Activated CD4-positive, alpha-beta T cell treated with anti-CD3 and anti-CD28 coated beads, Interleukin-2, amount 50 U/mL, for 16 hours (primary cell): ENCODE measurements around the gene CCDC197.

Experiments used
- DNase-seq: peaks from one replicate; pipeline ENCODE4 v3.0.0-alpha.2; 2020

Gene CCDC197

DNA sequence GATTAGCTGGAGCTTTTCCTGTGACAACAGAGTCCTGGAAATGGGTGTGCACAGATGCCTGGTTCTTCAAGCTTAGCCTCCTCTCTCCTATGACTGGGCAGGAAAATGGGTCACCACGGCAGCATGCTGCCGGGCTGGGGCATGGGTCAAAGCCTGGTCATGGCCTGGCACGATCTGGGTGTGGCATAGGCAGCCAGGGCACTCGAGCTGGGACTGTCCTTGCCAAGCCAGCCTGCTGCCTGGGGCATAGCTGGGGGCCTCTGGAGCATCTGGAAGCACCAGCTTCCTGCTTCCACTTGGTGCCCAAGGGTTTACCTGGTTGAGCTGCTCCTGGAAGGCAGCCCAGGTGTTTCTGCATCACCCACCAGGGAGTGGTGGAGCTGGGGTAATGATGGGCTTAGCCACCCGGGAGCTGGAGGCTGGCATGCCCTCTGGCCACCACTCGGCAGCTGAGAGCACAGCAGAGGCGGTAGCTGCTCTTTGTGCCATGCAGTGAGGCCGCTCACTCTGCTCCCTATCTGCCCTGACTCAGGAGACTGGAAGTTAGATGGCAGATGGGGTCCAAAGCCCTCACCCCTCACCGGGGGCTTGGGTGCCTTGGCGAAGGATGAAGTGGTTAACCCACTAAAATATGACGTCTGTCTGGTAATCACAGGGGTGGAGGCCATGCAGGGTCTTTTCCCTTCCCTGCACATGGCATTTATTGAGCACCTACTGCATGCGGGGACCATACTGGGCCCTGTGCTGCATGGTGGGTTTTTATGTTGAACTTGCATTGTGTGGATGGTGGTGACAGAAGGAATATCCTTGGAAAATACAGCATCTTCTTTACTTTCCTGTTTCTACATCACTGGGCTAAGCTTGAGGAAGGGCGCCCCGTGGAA lies 30.7 kb downstream of the CCDC197 start:
- no peak for DNase-seq

DNA sequence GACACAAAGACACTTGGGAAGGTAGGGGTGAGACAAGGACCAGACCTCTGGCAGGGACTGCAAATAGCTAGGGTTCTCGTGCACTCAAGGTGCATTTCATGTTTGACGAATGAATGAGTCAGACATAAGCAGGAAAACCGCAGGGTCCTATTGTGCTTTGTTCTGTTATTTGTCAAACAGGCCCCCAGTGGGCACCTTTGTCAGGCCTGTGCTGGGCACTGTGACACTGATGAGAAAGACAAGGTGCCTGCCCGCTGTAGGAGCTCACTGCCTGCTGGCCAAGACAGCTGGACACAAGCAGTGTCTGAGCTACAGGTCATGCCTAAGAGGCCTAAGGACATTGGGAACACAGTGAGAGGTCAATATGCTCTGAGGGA lies 31.3 kb downstream of the CCDC197 start:
- peak; percentile 81 for DNase-seq

DNA sequence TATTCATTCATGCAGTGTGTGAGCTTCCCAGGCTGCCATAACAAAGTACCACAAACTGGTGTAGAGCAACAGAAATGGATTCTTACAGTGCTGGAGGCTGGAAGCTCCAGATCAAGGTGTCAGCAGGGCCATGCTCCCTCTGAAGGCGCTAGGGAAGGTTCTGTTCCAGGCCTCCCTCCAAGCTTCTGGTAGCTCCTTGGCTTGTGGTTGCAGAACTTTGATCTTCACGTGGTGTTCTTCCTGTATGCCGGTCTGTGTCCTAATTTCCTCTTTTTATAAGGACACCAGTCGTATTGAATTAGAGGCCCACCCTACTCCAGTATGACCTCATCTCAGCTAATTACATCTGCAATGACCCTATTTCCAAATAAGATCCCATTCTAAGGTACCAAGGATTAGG lies 32.2 kb downstream of the CCDC197 start:
- no peak for DNase-seq

DNA sequence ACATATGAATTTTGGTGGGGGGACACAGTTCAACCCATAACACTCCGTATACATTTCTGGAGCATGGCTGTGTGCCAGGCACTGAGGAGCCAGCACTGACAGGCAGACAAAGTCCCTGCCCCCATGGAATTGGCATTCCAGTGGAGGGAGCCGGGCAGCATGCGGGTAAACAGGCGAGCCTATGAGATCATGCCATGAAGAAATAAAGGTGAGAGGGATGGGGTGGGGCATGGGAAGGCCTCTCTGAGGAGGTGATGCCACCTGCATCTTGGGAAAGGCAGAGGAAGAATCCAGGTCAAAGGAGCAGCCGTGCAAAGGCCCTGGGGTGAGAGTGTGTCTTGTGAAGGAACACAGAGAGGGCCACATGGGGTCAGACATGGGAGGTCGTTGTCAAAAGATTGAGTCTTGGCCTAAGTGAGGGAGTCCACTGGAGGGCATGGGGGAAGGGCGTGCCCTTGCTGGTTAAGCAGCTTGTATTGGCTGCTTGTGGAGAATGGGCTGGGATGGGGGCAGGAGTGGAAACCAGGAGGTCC lies 32.6 kb downstream of the CCDC197 start:
- no peak for DNase-seq

DNA sequence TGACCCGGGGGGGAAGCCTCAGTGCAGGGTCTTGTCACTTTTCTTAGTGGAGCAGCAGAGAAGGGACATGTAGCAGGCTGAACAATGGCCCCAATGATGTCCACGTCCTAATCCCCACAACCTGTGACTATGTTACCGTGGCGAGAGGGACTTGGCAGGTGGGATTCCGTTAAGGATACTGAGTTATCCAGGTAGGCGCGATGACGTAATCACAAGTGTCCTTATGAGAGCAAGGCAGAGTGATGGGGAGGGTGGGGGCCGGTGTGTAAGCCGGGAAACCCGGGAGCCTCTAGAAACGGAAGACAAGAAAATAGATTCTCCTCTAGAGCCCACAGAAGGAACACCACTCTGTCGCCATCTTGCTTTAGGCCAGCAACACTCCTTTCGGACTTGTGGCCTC lies 33.5 kb downstream of the CCDC197 start:
- no peak for DNase-seq

DNA sequence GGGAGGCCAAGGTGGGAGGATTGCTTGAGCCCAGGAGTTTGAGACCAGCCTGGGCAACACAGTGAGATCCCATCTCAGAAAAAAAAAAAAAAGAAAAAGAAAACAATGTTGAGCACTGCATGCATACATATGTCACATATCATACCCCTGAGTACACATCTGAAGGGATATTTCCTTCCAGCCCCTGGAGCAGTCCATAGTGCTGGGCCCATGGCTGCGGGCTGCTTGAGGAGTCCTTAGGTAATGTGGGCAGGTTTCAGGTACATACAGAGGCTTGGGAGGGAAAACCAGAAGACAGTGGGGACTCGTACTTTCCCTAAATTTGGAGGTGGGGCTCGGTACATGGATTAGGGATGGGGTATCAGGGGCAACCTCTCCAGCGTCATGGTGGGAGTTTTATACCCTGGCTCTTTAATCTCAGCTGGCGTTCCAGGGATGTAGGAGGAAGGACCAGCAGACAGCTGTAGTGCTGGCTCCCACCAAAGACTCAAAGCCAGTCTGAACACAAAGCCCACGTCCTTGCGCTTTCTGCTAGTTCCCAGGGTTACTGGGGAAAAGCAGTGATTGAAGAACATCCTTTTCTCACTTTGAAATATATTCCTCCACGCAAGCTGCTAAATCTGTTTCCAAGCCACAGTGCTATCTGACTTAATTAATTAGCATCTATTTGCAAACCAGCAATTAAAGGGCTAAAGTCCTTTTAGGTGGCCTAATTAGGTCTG lies 34.2 kb downstream of the CCDC197 start:
- DNase-seq: no peak

DNA sequence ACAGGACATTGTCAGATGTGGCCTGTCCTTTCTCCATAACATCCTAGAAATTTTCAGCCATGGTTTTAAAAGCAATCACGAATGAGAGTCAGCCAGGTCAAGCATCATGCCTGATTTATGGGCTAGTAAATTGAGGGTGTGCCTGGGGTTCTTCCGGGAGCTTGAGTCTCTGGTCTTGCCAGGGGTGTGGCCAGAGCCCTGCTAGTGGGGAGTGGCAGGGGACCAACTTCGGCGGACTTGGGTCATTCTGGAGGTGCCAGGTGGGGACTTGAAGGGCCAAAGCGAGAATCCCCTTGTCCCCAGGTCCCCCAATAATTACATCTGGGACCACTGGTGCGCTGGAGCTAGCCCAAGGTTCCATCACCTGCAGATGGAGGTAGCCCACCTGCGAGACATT lies 34.8 kb downstream of the CCDC197 start:
- DNase-seq: no peak

DNA sequence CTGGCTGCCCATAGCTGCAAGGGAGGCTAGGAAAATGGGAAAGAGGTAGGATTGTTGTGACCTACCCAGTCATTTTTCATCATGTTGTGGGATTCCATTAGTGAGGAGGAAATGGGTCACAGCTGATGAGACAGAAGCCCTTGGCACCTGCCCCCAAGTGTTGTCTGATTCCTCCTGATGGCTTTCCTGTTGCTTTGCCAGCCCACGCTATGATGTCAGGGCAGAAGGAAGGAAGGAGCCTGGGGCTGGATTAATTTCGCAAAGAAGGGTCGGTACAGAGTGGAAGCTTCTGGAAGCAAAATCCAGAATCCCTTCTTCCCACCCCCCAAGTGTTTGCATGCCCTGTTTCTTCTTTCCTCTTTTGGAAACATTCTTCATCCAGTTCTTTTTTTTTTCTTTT lies 37.8 kb downstream of the CCDC197 start:
- DNase-seq: no peak

DNA sequence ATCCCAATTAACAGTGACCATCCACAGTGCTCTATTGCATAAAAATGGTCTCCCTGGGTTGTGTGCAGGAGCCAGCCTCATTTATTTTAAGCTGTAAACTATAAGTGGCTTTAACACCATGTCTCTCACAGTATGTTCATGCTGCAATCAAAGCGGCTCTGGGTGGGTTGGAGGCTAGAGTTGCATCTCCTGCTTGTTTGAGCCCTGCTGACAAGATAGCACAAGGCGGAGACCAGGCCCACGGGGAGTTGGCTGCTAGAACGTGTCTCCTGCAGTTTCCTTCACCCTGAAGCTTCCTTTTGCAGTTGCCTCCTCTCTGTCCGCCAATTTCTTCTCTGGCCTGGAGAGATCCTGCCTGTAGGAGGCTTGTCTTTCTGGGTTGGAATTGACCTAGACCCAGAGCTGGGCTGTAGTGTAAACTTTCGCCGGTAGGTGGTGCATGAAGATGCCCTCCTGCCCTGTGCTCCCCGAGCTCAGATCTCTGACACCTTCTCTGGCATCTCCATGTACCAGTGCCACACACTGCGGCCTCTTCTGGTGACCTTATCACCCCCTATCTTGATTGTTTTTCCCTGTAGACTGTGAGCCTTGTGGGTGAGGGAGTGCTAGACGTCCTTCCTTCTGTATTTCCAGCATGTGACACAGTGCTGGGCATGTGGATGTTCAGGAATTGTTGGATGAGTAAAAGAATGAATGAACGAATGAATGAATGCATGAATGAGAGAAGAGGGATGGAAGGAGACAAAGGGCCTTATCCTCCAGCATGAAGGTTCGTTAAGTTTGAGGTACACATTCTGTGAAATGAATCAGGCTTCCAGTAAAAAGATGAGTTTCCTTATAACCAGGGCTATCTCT lies 39.4 kb downstream of the CCDC197 start:
- peak; percentile 82 for DNase-seq

DNA sequence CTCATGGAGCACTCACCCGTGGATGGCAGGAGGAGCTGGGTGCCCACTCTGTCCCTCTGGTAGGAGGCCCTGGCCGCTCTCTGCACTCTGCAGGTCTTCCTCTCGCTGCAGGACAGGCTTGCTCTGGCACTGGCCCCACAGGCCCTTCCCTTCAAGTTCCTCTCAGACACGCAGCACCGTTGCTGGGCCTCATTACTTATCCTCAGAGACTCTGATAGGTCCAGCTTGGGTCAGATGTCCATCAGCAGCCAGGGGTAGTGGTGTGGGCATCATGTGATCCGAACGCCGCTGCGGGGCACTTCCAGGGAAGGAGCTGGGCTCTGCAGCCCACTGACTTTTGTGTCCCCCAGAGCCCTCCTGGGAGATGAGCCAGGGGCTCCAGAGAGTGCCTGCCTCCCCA lies 40.9 kb downstream of the CCDC197 start:
- DNase-seq: no peak

DNA sequence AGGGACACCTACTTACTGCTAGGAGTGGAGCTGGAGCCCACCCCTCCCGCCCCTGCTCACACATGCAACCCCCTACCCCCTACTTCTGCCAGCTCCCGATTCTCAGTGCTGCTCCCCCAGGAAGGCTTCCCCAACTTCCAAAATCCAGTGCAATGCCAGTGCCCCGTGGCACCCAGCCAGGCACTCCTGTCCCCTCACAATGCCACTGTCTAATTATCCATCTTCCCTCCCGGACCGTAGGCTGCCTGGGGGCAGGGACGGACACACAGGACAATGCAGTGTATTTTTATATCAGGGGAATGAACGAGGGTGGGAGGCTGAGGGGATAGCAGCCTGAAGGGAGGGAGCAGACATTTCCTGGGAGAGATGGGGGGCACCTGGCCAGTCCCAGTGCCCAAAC lies 41.4 kb downstream of the CCDC197 start:
- DNase-seq: no peak

DNA sequence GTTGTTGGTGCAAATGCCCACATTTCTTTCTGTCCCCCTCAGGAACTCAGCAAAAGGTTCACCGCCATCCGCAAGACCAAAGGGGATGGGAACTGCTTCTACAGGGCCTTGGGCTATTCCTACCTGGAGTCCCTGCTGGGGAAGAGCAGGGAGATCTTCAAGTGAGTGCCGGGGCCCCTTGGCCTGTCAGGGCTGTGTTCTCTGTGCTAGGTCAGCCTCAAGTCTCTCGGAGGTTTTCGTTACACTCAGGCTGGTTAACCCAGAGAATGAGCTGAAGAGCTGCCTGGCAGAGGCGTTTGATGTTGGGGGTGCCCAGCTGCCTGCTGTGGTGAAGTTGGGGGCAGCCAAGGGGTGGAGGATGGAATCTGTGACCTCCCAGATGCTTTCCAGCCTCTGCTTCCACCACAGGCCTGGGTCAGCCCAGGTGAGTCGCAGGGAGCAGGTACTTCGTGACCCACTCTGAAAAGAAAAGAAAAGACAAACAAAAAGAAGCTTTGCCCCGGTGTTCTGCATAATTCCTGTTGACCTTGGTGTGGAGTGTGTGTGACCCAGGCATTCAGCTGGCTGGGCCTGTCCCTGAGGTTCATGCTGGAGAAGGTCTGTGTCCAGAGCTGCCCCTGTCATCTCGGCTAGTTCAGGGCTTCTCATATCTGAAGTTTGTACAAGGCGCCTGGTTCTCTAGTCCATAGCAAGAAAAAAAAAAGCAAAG lies 42.0 kb downstream of the CCDC197 start:
- DNase-seq: no peak

DNA sequence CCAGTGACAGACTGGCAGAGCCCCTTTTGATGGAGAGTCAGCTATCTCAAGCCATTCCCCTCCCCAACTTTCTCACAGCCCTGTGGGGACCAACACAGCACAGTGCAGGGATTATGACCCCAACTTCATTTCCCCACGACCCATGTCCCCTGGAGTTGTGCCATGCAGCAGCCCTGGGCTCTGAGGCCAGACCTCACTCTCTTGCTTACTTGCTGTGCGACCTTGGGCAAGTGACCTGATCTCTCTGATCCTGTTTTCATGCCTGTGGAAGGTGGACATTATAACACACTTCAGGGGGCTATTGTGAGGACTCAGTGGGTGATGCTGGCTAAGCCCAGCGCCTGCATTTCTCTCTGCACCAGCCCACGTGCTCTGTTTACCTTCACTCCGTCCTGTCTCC lies 43.1 kb downstream of the CCDC197 start:
- DNase-seq: no peak

DNA sequence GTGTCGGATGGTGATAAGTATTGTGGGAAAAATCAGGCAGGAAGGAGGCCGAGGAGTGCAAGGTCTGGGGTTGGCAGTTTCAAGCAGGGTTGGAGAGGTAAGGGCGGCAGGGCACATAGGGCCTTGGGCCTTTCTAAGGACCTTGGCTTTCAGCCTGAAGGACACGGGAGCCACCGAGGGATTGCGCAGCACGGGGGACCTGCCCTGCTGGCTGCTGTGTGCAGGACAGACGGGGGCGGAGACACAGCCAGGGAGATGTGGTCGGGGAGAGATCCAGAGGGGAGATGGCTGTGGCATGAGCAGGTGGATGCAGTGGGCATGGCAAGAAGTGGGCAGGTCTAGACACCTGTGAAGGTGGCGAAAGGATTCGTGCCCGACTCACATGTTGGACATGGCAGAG lies 43.7 kb downstream of the CCDC197 start:
- no peak for DNase-seq

DNA sequence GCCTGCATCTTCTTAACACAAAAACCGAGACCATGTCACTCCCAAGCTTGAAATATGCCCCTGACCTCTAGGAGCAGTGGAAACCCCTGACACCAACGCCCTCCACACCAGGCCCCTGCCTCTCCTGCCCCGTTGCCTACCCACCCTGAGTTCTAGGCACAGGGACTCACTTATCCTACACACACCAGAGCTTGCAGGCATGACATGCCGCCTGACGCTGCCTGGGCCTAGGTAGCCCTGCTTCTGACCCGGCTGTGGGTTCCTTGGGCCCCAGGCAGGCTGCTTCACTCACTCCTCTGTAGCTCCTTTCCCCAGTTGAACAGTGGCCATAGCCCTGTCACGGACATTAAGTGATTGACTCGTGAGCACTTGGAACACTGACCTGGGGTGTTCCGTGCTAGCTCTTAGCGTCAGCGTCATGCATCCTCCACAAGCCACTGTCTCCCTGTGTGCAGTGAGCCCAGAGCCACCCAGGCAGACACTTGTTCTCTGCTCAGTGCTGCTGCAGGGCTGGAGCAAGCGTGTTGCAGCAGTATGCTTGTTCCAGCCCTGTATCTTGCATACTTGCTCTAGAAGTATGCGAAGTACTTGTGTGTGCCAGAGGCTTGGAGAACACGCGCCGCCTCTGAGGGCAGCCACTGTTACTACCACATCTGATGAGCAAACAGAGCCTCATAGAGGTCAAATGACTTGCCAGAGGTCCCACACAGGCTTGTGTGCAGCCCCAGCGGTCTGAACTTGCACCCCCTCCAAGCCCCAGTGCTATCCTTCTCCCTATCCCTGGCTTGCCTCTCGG lies 44.6 kb downstream of the CCDC197 start:
- DNase-seq: no peak

DNA sequence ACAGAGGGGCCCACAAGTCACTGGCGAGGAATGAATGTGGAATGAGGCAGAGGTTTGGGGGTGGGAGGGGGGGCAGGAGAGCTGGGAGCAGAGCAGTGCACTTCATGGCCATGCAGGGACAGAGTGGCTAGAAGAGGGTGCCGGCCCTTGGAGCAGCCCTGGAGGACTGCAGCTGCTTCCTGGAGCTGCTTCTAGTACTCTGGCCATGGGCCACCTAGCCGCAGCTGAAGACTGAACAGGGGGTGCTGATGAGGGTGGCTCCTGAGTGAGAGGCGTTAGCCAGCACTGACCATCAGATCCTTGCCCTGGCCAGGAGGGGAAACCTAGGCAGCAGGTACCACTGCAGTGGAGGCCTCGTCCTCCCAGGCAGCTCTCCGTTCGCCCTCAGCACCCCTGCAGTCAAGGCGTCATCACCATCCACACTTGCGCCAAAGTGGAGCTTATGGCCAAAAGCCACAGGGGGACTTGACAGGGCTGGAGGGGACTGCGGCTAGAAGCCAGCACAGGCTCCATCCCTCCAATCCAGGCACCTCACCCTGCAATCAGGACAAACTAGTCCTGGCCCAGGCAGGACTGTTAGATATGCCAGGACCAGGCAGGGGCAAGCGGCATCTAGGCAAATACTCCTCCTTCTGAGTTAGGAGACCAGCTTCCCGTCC lies 45.5 kb downstream of the CCDC197 start:
- DNase-seq: no peak

DNA sequence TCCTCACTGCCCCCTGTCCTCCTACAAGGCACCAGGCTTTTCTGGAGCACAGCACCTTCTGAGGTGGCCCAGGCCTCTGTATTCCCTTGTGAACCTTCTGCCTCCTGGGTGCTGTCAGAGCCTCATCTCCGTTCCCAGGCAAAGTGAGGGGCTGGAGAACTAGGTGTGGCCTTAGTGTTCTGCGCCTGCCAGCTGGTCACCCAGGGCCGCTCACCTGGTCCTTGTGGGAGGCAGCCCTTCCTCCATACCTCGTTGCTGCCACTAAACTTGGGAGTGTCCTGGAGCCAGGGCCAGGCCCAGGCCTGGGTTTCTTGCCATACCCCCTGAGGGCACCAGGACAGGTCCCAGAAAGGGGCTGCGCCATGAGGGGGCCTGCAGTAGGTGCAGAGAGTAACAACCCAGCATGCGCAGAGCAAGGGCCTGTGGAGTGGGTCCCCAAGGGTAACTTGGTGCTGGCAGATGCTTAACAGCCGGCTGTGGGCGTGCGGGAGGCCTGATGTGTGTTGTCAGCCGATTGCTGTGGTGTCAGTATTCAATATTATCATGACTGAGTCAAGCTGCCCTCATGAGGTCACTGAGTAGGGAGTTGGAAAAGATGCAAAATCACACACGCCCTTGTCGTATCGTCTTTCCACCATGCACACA lies 46.1 kb downstream of the CCDC197 start:
- no peak for DNase-seq

DNA sequence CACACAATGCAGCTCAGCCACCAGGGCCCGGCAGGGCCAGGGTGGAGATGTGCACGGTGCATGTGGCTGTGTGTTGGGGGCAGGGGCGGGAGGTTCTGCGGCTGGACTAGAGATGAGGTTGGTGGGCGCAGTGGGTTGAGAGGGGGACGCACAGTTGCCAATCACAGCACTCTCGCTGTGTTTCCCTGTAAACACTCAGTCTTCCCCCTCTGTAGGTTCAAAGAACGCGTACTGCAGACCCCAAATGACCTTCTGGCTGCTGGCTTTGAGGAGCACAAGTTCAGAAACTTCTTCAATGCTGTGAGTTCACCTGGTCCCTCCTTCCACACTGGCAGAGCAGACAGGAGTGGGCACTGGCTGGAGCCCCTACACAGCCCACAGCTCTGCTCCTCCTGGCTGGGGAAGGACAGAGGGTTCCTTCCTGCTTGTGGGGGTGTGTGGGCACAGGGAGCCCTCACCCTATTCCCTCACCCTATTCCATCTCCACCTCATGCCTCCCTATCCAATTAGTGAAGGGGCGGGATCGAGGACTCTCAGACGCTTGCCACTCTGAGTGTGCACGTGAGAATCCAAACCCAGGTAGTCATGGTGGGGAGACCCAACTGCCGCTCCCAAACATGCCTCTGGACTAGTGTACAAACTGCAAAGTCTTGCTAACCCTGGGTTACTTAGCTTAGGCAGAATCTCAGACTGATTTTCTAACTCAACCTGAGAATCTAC lies 46.8 kb downstream of the CCDC197 start:
- DNase-seq: no peak

DNA sequence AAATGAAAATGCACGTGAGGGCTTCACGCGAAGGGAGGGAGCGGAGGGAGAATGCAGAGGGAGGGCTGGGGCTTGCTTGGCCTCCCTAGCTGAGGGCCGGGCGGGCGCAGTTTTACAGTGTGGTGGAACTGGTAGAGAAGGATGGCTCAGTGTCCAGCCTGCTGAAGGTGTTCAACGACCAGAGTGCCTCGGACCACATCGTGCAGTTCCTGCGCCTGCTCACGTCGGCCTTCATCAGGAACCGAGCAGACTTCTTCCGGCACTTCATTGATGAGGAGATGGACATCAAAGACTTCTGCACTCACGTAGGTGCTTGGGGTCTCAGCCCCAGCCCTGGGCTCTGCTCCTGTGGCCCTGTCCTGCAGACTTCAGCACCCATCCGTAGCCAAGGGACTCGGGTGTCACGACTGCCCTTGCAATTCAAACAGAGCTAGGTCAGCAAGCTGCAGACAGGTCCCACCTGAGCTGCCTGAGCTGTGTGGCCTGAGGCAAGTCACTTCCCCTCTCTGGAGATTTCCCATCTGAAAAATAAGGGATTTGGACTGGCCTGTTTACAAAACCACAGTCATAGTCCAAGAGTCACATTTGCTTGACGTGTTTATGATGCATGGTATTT lies 47.5 kb downstream of the CCDC197 start:
- no peak for DNase-seq
